DOHH2 (cell line): Measurements from ENCODE around the gene RCAN3.

ENCODE experiments used
- CTCF ChIP-seq: fragments of 200-600 bp; sonication (generic); IDR thresholded peaks from one replicate; pipeline ENCODE4 v1.5.1; 2014; ENCODE audit warnings: antibody characterized with exemption, mild to moderate bottlenecking, low read depth, low read length; ENCODE audit not compliant: poor library complexity, severe bottlenecking
- EZH2phosphoT487 ChIP-seq: fragments of 200-600 bp; sonication (generic); IDR thresholded peaks from 2 replicates; pipeline ENCODE4 v1.6.1; 2017; ENCODE audit warnings: borderline replicate concordance, mild to moderate bottlenecking, antibody characterized with exemption, low read length, moderate library complexity, mixed read lengths

GRCh38 chr1:24465638-24466037 is 37.0 kb upstream of the RCAN3 start:
- no peak for TF ChIP-seq CTCF
- no peak for TF ChIP-seq EZH2phosphoT487
